OCI-LY1 (cell line): ENCODE results near the gene LCN9.

ENCODE experiments used
- H2AFZ ChIP-seq: fragments of 200-600 bp; sonication (generic), shearing (Covaris generic); 2 replicates; pipeline ENCODE4 v1.6.0; 2014; ENCODE audit warnings: antibody characterized with exemption, mild to moderate bottlenecking, low read length
- H3F3A ChIP-seq: fragments of 200-600 bp; sonication (generic), shearing (Covaris generic); 2 replicates; pipeline ENCODE4 v1.6.0; 2014; ENCODE audit warnings: mild to moderate bottlenecking, antibody characterized with exemption, low read length, moderate library complexity; ENCODE audit not compliant: insufficient read depth
- H3K27ac ChIP-seq: fragments of 200-600 bp; sonication (generic); 2 replicates; pipeline ENCODE4 v1.5.1; 2014; ENCODE audit warnings: low read length, mixed run types, mild to moderate bottlenecking, low read depth; ENCODE audit not compliant: poor library complexity, severe bottlenecking
- H3K27me3 ChIP-seq: fragments of 200-600 bp; sonication (generic); 2 replicates; pipeline ENCODE4 v1.6.0; 2014; ENCODE audit warnings: antibody characterized with exemption, mild to moderate bottlenecking, low read length, moderate library complexity; ENCODE audit not compliant: insufficient read depth
- H3K36me3 ChIP-seq: fragments of 200-600 bp; sonication (generic); 2 replicates; pipeline ENCODE4 v1.6.1; 2014; ENCODE audit warnings: mild to moderate bottlenecking, antibody characterized with exemption, low read length, moderate library complexity, mixed read lengths; ENCODE audit not compliant: insufficient read depth
- H3K4me1 ChIP-seq: fragments of 200-600 bp; sonication (generic); 2 replicates; pipeline ENCODE4 v1.5.1; 2014; ENCODE audit warnings: mild to moderate bottlenecking, low read length, moderate library complexity; ENCODE audit not compliant: insufficient read depth, severe bottlenecking
- H3K4me2 ChIP-seq: fragments of 200-600 bp; sonication (generic), shearing (Covaris generic); 2 replicates; pipeline ENCODE4 v1.6.1; 2014; ENCODE audit warnings: low read length
- H3K4me3 ChIP-seq: fragments of 200-600 bp; sonication (generic); 2 replicates; pipeline ENCODE4 v1.5.1; 2014; ENCODE audit warnings: low read length, low read depth, mild to moderate bottlenecking, mixed read lengths; ENCODE audit not compliant: poor library complexity, severe bottlenecking
- H3K79me2 ChIP-seq: fragments of 200-600 bp; shearing (Covaris generic); 2 replicates; pipeline ENCODE4 v1.6.1; 2016; ENCODE audit warnings: mixed run types, low read length, mixed read lengths; ENCODE audit not compliant: insufficient read depth
- H3K9ac ChIP-seq: fragments of 200-600 bp; sonication (generic), shearing (Covaris generic); 2 replicates; pipeline ENCODE4 v1.6.1; 2014; ENCODE audit warnings: mild to moderate bottlenecking, low read length, mixed read lengths
- H3K9me2 ChIP-seq: fragments of 200-600 bp; sonication (generic), shearing (Covaris generic); 2 replicates; pipeline ENCODE4 v1.6.1; 2014; ENCODE audit warnings: low read depth, mild to moderate bottlenecking, low read length, mixed read lengths
- H3K9me3 ChIP-seq: fragments of 200-600 bp; shearing (Covaris generic); 2 replicates; pipeline ENCODE4 v1.6.1; 2014; ENCODE audit warnings: low read length, mixed read lengths
- H4K20me1 ChIP-seq: fragments of 200-600 bp; sonication (generic), shearing (Covaris generic); 2 replicates; pipeline ENCODE4 v1.6.0; 2016; ENCODE audit warnings: mild to moderate bottlenecking, low read length; ENCODE audit not compliant: insufficient read depth
- EZH2 ChIP-seq: fragments of 200-600 bp; sonication (generic), shearing (Covaris generic); IDR thresholded peaks from 2 replicates; pipeline ENCODE4 v1.8.0; 2017; ENCODE audit warnings: borderline replicate concordance, mixed run types, mild to moderate bottlenecking, antibody characterized with exemption, low read length, moderate library complexity, mixed read lengths
- TF ChIP-seq, protein P1 (sequence below): fragments of 200-600 bp; sonication (generic), shearing (Covaris generic); IDR thresholded peaks from 2 replicates; pipeline ENCODE4 v1.5.1; 2017; ENCODE audit warnings: mild to moderate bottlenecking, antibody characterized with exemption, low read length, moderate library complexity, mixed read lengths

LCN9 gene

DNA sequence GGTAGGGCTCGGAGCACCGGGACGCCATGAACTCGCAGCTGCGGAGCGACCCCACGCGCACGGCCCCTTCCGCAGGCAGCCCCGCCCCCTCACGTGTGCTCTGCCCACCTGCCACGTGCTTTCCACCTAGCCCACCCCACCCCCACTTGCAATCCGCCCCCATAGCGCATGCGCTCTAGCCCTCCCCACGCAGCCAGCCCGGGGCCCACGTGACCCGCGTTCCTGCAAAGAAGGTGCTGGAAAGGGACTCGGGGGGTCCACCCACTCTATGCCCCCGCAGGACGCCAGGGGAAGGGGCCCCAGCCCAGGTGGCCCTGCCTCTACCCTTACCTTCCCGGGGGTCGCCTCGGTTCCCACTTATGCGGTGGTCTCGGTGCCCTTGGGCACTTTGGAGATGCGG is 36.3 kb downstream of the LCN9 start, which contains the start of gene SOHLH1:
Gene SOHLH1, minus strand, starts transcription at position 42 of the 400 bp plus-strand sequence. Its CDS starts 14 bp downstream, at position 28.
- H3K27me3 ChIP-seq, result no peaks in the 10 kb centered on the region
- no peak for TF ChIP-seq EZH2
- TF ChIP-seq, protein P1, sequence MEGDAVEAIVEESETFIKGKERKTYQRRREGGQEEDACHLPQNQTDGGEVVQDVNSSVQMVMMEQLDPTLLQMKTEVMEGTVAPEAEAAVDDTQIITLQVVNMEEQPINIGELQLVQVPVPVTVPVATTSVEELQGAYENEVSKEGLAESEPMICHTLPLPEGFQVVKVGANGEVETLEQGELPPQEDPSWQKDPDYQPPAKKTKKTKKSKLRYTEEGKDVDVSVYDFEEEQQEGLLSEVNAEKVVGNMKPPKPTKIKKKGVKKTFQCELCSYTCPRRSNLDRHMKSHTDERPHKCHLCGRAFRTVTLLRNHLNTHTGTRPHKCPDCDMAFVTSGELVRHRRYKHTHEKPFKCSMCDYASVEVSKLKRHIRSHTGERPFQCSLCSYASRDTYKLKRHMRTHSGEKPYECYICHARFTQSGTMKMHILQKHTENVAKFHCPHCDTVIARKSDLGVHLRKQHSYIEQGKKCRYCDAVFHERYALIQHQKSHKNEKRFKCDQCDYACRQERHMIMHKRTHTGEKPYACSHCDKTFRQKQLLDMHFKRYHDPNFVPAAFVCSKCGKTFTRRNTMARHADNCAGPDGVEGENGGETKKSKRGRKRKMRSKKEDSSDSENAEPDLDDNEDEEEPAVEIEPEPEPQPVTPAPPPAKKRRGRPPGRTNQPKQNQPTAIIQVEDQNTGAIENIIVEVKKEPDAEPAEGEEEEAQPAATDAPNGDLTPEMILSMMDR, result no peak
- H3K4me3 ChIP-seq, result no peak within 1 kb of the TSS
- H3K9ac ChIP-seq, result no peak within 1 kb of the TSS
- no peaks in the 10 kb centered on the region for H3K9me3 ChIP-seq
- H3K27ac ChIP-seq, result no peak within 1 kb of the TSS
- H3K9me2 ChIP-seq, result no peaks in the 10 kb centered on the region
- no peaks in the 10 kb centered on the region for H3K4me1 ChIP-seq
- H3K36me3 ChIP-seq, result no peaks in the 10 kb centered on the region
- no peak within 1 kb of the TSS for H3K4me2 ChIP-seq
- H2AFZ ChIP-seq, result no peak within 1 kb of the TSS
- H4K20me1 ChIP-seq, result no peaks in the 10 kb centered on the region
- H3F3A ChIP-seq, result no peaks in the 10 kb centered on the region
- no peaks in the 10 kb centered on the region for H3K79me2 ChIP-seq

DNA sequence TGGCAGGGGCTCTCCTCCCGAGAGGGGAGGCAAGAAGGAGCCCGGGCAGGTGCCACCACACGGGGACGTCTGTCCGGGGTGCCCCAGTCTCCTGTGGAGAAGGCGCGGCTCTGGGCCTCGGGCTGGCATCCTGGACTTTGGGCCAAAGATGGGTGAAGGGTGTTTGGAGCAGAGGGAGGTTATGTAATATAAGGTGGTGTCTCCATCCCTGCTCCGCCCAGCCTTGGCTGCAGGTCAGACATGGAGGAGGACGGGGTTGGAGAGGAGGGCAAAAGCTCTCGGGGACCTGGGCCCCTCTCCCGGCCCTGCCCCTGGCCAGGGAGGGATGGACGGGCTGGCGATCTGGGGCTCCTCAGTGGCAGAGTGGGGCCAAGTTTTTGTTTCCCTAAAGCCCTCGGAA is 37.4 kb downstream of the LCN9 start:
- H3F3A ChIP-seq, result no peaks in the 10 kb centered on the region
- H4K20me1 ChIP-seq, result no peaks in the 10 kb centered on the region
- no peaks in the 10 kb centered on the region for H3K4me1 ChIP-seq
- no peak overlapping the region for H3K4me3 ChIP-seq
- H3K27me3 ChIP-seq, result no peaks in the 10 kb centered on the region
- no peaks in the 10 kb centered on the region for H3K9me3 ChIP-seq
- TF ChIP-seq, protein P1, result no peak
- no peak for TF ChIP-seq EZH2
- no peak overlapping the region for H3K4me2 ChIP-seq
- no peak overlapping the region for H3K27ac ChIP-seq
- H2AFZ ChIP-seq, result no peak overlapping the region
- no peaks in the 10 kb centered on the region for H3K36me3 ChIP-seq
- H3K9me2 ChIP-seq, result no peaks in the 10 kb centered on the region
- no peaks in the 10 kb centered on the region for H3K79me2 ChIP-seq
- no peak overlapping the region for H3K9ac ChIP-seq

DNA sequence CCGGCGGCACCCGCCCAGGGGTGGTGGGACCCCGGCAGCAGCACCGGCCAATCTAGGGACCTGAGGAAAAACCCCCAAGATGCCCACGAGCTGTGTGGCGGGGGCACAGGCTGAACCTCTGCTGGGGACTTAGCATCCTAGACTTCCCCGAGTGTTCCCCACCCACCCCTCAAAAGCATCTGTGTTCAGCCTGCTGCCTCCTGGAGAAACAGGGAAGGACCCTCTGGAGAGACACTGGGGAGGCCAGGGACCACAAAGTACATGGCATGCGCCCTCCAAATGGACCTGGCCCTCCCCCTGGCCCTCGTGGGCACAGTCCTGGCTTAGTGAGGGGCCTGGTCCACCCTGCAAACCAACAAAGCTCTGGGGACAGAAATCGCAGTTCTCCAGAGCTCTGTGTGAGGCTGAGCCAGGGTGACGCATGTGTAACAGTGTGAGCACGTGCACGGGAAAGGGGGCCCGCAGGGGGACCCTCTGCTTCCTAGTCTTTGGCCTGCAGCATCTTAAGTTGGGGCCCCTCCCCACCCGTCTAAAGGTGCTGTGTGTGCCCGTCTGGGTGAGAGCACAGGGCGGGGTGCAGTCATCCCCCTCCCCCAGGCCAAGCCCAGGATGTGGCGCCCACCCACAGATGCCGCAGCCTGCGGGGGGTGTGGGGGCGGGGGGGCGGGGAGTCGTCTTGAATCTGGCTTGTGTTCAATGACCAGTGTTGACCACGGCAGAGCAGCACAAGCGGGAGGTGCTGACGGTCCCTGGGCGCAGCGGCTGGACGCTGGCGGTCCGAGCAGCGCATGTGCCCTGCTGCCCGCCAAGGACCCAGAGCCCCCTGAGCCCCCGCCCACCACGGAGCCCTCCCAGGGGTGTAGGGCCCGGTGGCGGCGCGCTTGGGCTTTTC is 38.2 kb downstream of the LCN9 start:
- H3K4me3 ChIP-seq, result no peak overlapping the region
- TF ChIP-seq EZH2, result no peak
- TF ChIP-seq, protein P1, result no peak

More for the DNA sequence above, 38.2 kb downstream of the LCN9 start:
- H2AFZ ChIP-seq, result no peak overlapping the region
- H3K79me2 ChIP-seq, result no peaks in the 10 kb centered on the region
- no peak overlapping the region for H3K27ac ChIP-seq
- H3K9me2 ChIP-seq, result no peaks in the 10 kb centered on the region
- H3K27me3 ChIP-seq, result no peaks in the 10 kb centered on the region
- no peak overlapping the region for H3K9ac ChIP-seq
- no peaks in the 10 kb centered on the region for H3K4me1 ChIP-seq
- H3K9me3 ChIP-seq, result no peaks in the 10 kb centered on the region
- no peak overlapping the region for H3K4me2 ChIP-seq
- H3F3A ChIP-seq, result no peaks in the 10 kb centered on the region
- H4K20me1 ChIP-seq, result no peaks in the 10 kb centered on the region
- H3K36me3 ChIP-seq, result no peaks in the 10 kb centered on the region
